Activated CD8-positive, alpha-beta memory T cell treated with anti-CD3 and anti-CD28 coated beads for 4 hours (primary cell): ENCODE measurements around the gene OLFML2A.

Experiments
- DNase-seq, 2 donors: peaks; one replicate each; pipeline ENCODE4 v3.0.0-alpha.2; 2020; ENCODE audit warnings: low read depth in 2 of 2

OLFML2A gene

DNA sequence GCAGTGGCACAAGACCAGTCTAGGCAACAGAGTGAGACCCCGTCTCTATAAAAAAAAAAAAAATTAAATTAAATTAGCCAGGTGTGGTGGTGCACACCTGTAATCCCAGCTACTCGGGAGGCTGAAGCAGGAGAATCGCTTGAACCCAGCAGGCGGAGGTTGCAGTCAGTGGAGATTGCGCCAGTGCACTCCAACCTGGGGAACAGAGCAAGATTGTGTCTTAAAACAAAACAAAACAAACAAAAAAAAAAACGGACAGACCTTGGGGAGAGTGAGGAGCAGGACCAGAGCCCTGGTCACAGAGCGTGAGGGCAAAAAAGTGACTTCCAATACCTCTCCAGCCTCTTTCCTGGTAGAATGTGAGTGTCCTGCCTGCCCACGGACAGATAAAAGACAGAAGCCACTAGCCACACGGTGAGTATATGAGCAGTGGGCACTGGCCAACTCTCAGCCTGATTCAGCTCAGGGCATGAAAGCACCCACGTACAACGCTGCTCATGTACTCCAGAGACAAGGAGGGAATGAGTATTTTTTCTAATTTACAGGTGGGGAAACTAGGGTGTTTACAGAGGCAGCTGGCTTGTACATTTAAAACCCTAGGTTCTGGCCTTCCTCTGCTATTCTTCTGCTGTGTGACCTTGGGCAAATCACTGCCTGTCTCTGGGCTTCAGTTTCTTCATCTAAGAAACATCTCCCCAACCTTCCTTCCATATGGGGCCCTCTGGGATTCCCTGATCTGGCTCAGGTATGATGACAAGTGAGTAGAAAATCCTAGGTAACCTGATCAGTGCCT, 1.8 kb downstream of the OLFML2A start:
- DNase-seq = no peak

DNA sequence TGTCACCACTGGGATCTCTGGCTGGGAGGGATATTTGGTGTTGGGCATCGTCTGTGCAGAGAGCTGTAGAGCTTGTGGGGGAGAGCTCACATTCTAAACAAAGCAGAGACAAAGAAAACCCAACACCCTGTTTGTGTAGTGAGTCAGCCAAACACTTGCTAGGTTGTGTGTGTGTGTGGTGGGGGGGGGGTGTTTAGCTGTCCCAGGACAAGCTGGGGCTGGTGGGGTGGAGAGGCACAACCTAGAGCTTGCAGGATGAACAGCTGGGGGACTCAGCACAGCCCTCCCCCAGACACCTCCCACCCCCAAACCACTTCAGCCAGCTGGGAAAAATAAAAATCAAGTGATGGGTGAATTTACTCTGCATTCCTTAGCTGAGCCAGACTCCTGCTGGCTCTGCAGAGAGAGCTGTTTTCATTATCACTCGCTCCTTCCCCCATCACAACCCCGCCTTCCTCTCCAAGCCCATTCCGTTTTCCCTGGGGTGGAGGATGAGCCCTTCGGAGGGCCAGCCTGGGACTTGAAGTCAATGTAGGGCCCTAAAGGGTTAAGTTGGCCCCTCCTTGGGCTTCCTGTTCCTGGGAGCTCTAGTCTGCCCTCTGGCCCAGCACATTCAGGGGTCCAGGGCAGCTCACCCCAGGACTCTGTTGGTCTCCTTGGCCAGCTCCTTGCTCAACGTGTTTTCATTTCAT, 2.6 kb downstream of the OLFML2A start:
- no peak for DNase-seq

- DNase-seq = no peak
Observed at GRCh38 chr9:124780060-124780756, 3.3 kb downstream of the OLFML2A start.

DNA sequence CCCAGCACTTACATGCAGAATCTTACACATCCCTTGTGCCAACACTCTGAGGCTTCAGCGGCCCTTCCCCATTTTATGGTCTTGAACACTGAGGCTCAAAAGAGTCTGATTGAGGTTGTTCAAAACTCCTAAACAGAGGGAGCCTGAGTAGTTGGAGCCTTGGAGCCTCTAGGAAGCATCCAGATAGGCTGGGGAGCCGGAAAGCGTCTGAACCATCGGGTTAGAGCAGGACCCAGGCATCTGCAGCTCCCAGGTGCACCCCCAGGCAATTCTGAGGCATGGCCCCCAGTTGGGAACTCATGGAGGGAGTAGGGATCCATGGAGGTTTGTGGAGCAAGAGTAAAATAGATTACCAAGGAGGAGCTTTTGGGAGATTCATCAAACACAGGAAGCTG, 3.8 kb downstream of the OLFML2A start:
- no peak for DNase-seq

GRCh38 chr9:124781967-124782660, 5.2 kb downstream of the OLFML2A start:
- no peak for DNase-seq

DNA sequence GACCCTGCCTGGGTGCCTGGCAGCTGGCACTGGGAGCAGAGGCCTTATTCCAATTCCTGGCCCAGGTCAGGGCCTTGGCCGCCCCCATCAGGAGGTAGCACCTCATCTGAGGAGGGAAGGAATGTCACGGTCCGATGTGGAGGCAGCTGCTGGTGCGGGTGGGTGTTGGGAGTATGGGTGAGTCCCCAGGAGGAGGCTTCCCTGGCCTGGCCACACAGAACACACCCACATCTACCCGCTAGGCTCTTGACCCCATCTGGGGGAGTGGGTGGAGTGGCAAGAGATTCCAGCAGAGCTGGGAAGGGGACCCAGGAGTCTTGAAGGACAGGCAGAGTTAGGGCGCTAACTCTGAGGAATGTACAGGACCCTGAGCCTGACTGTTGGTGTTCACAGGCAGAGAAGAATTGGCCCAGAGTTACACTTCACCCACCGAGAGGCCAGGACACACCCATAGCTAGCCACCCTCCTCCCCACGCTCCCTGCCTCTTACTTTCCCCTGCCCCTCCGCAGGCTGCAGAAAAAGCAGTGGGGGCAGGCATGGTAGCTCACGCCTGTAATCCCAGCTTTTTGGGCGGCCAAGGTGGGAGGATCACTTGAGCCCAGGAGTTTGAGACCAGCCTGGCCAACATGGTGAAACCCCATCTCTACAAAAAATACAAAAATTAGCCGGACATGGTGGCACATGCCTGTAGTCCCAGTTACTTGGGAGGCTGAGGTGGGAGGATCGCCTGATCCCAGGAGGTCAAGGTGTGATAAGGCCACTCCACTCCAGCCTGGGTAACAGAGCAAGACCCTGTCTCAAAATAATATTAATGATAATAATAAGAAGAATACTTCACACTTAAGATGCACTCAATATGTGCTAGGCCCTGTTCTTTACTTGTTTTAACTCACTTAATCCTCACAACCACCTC, 6.0 kb downstream of the OLFML2A start:
- no peak for DNase-seq

GRCh38 chr9:124783830-124784229, 6.9 kb downstream of the OLFML2A start:
- no peak for DNase-seq

GRCh38 chr9:124784509-124784908, 7.6 kb downstream of the OLFML2A start:
- DNase-seq = no peak

GRCh38 chr9:124786881-124787573, 10.1 kb downstream of the OLFML2A start:
- DNase-seq = no peak

GRCh38 chr9:124788542-124789217, 11.7 kb downstream of the OLFML2A start:
- no peak for DNase-seq

GRCh38 chr9:124789531-124789930, 12.6 kb downstream of the OLFML2A start:
- DNase-seq = no peak

- DNase-seq = no peak
Observed at GRCh38 chr9:124790301-124790700, 13.4 kb downstream of the OLFML2A start.

- DNase-seq = no peak
Observed at GRCh38 chr9:124790801-124791505, 14.0 kb downstream of the OLFML2A start.

- DNase-seq = no peak
Observed at GRCh38 chr9:124792257-124793014, 15.5 kb downstream of the OLFML2A start.

DNA sequence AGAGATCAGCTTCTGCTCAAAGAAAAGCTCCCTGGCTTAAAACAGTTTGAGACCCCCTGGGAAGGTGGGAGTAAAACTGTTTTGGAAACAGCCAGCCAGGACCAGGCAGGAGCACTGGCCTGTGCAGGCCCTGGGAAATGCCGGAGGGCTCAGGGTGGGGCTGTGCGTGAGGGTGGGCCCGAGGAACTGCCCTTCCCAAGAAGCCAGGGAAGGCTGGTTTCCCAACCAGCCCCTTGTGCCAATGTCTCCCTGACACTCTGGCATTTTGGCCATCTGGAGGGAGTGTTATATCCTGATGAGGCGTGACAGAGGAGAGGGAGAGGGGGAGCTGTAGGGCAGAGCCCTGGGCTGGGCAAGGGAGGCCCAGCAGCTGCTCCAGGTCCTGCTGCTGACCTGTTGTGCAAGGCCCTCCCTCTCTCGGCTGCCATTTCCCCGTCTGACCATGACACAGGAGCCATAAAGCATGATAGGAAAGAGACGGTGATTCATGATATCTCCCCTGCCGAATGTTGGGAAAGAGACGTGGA, 16.1 kb downstream of the OLFML2A start:
- DNase-seq = no peak

- no peak for DNase-seq
Observed at GRCh38 chr9:124794902-124795491, 18.1 kb downstream of the OLFML2A start.

DNA sequence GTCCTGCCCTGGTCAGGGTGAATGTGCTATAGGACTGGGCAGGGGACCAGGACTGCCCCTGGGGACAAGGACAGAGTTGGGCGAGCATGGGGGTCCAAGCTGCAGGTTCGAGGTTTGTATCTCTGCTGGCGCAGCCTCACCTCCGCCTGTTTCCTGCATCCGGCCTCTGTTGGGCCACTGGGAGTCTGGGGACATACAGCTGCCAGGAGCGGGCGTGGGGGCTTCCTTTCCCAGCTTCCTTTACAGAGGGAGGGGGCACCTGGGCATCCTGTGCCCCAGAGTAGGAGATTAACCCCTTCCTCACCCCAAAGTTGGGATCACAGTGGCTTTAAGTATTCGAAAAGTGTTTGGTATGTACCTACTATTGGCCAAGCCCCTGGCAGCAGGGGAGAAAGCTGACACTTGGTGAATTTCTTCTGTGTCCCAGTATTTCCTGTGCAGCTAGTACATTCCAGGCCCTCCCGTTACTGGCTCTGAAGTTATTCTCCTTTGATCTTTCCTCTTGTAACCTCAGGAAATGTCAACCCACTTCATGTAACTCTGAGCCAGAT, 19.0 kb downstream of the OLFML2A start:
- DNase-seq = no peak
